Activated effector memory CD4-positive, alpha-beta T cell treated with Interleukin-2 at 50 U/mL for 16 hours (primary cell): ENCODE results near the gene ZMIZ1.

Source experiments
- DNase-seq: peaks from one replicate; pipeline ENCODE4 v3.0.0-alpha.2; 2020

The ZMIZ1 gene, protein sequence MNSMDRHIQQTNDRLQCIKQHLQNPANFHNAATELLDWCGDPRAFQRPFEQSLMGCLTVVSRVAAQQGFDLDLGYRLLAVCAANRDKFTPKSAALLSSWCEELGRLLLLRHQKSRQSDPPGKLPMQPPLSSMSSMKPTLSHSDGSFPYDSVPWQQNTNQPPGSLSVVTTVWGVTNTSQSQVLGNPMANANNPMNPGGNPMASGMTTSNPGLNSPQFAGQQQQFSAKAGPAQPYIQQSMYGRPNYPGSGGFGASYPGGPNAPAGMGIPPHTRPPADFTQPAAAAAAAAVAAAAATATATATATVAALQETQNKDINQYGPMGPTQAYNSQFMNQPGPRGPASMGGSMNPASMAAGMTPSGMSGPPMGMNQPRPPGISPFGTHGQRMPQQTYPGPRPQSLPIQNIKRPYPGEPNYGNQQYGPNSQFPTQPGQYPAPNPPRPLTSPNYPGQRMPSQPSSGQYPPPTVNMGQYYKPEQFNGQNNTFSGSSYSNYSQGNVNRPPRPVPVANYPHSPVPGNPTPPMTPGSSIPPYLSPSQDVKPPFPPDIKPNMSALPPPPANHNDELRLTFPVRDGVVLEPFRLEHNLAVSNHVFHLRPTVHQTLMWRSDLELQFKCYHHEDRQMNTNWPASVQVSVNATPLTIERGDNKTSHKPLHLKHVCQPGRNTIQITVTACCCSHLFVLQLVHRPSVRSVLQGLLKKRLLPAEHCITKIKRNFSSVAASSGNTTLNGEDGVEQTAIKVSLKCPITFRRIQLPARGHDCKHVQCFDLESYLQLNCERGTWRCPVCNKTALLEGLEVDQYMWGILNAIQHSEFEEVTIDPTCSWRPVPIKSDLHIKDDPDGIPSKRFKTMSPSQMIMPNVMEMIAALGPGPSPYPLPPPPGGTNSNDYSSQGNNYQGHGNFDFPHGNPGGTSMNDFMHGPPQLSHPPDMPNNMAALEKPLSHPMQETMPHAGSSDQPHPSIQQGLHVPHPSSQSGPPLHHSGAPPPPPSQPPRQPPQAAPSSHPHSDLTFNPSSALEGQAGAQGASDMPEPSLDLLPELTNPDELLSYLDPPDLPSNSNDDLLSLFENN

DNA sequence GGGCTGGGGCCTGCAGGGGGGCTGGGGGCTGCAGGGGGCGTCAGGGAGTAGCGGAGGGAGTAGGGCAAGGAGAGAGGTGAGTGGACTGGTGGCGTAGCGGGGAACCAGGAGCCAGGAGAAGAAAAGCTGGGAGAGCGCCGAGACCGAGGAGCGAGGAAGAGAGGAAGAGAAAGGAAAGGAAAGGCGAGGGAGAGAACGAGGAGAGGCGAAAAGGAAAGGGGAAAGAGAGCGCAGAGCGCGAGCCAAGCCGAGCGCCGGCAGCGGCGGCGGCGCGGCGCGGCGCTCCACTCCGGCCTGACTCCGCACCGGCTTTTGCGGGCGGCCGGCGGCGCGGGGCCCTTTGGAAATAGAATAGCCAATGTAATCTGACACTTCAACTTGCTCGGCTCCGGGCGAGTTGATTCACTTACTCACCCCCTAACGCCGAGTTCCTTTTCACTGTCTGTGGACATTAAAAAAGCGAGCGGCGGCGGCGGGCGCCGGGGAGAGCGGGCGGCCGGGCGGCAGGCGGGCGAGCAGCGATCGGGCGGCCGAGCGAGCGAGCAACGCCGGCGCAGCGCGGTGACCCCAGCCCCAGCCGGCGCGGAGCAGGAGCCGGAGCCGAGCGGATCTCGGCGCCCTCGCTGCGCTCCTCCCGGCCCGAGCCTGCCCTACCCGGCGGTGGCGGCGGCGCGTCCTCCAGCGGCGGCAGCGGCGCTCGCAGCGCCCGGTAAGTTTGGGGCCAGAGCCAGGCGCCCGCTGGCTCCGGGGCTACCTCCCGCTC lies at the start of gene ZMIZ1:
TSS of gene ZMIZ1 (plus strand) at position 405 of the 763 bp plus-strand sequence. CDS start 132,667 bp downstream, outside the sequence.
- peak; percentile 75 for DNase-seq

DNA sequence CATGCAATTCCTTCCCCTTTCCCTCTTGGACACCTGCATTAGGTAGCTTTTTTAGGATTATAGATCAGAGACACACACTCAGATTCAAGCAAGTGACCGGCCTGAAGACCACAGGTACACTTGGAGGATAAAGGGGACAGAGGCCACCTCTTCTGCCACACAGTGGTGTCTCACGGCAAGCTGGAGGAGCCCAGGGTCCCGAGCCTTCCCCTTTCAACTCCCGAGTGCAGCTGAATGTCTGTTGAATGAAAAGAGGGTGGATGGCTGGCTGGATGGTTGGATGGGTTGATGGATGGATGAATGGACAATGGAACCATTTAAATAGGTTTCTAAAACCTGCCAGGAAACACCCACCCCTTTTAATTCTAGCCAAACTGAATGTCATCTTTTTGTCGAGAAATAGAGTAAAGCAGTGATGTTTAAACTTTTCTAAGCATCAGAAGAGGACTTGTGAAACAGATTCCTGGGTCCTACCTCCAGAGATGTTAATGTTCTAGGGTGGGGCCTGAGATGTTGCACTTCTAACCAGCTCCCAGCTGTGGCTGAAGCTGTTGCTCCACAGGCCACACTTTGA lies 49.2 kb upstream of the ZMIZ1 start:
- no peak for DNase-seq

DNA sequence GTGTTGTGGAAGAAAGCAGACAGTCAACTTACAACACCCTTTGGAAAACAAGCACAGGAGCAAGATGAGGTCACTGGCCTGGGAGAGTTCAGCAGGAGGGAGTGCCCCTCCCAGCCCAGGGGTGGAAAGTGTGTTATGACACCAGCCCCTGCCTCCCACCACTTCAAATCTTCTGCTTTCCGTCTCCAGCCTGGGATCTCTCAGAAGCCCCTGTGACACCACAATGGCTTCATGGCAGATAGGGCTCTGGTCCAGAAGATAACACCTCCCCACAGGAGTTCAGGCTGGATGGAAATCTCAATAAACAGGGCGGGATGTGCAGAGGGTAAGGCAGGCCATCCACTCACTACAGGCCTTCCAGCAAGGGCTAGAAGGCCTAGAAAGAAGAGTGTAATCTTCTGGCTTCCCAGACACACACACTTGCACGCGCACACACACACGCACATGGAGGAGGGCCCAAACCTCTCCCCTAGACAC lies 48.7 kb upstream of the ZMIZ1 start:
- DNase-seq: no peak

DNA sequence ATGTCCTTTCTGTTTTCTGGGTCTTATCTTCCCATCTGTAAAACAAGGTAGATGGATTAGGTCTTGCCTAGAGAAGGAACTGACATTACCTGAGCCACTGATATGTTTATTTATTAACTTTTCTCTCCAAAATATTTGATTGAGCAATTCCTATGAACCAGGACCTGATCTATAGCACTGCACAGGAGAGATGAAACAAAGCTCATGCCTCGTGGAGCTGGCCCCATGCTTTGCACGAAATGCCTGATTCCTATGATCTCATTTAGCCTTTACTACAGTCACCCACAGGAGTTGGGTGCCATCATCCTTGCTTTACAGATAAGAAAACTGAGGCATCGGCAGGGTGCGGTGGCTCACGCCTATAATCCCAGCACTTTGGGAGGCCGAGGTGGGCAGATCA lies 48.2 kb upstream of the ZMIZ1 start:
- DNase-seq: no peak

DNA sequence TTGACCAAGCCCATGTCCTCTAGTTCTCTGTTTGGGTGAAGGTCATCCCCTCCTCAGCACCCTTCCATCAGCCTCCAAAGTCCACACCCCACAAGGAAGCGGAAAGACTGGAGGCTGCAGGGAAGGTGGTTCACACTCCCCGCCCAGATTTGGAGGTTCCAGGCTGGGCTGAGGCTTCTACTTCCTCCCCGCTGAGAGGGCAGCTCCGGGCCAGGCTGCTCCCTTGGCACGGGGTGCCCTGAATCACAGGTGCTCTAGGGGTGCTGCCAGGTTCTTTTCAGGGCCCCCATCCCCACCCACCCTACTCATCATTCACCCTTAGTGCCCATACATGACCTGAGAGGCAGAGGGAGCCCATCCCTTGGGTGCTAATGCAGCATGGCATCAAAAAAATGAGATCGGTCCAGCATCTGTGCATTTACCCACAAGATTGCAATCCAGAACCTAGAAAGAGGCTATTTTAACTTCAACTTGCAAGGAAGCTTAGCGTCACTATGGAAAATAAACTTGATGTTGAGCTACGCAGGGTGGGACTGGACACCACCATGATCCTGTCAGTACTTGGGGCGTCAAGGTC lies 47.3 kb upstream of the ZMIZ1 start:
- DNase-seq: no peak

DNA sequence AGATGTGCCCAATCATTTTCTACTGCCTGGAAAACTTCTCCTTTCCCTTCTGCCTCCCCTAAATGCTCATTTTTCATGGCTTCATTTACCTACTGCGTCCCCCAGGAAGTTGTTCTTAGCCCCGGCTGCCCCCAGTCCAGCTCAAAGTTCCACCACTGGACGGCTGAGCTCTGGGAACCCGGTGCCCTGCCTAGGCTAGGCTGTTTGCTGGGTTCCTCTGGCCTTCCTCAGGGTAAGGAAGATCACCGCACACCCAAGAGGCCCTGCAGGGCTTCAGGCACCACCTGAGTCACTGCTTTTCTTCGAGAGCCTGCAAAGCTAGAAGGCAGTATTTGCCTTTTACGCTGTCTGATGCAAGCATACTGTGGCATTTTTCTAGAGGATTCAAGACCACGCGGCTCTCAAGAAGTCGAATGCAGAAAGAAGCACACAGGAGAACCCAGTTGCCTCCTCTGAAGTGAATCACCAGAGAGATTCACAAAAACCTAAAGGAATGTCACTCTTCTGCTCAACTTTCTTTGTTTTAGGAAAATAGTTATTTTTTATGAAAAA lies 46.7 kb upstream of the ZMIZ1 start:
- no peak for DNase-seq

DNA sequence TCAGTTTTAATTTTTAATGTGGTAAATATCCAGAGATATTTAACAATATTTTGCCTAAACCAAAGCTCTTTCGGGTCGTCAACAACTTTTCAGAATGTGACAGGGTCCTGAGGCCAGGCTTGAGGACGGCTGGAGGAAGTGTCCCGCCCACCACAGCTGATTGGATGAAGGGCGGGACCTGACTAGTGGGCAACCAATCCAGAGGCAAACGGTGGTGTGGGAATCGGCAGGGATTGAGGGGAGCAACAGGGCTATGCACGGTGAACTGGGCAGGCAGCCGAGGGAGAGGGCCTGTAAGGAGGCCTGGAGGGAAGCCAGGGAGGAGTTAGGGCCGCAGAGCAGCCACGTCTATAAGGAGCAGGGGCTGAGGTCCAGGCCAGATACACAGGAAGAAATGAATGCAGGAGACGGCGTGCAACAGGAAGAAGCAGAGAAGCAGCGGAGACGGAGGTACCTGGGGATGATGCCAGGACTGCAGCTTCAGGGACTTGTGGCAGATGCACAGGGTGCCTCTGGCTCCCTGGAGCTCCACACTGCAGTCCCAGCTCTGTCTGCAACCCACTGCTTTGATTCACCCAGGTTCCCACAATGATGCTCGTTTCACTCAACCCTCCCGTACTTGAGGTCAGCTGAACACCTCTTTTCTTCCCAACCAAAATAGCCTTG lies 46.1 kb upstream of the ZMIZ1 start:
- no peak for DNase-seq

DNA sequence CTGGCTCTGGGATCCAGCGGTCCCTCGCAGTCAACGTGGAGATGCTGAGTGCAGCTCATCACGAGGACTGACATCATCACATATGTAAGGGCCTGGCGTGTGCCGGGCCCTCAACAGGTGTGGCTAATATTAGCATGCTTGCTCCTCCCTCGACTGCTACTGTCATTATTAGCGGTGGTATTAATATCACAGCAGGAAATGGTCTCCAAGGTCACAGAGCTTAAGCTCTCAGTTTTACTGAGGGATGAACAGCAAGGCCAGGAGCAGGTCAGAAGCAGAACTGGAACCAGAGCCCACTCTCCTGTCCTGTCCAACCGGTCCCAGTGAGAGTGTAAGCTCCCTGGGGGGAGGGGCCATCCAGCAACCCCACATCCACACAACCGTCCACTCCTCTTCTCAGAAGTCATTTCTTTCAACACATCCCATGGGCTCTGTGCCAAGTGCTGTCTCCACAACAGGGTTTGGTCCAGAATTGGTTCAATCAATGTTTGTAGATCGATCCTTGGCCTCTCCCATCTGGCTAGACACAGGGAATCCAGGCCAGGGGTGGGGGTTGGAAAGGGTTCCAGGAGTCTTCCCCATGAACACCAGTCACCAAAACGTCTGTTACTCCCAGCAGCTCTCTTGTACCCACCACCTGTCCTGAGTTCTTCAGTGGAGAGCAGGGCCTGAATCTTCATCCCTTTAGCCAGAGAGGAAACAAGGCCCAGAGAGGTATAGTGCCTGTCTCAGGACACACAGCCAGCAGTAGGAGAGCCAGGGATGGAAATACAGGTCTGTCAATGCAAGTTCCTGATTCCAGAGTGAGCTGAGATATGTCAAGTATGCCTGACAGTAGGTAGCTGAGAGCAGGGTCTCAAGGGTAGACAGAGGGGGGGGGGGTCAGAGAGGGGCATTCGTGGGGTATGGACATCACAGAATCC lies 45.3 kb upstream of the ZMIZ1 start:
- no peak for DNase-seq

DNA sequence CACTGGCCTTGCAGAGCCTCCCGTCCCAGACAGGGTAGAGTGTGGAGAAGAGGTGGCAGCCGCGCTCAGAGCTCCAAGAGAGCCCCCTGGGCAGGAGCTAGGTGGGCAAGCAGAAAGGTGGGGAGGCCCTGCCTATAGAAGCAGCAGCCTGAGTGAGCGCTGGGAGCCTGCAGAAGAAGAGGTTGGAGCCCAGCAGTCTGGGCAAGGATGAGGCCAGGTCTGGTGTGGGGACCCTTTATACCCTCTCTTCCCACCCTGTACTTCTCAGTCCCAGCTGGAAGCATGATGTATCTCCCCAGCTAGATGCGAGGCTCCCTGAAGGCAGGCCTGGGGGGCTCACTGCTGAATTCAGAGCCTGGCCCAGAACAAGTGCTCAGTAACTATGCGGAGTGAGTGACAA lies 44.5 kb upstream of the ZMIZ1 start:
- no peak for DNase-seq

DNA sequence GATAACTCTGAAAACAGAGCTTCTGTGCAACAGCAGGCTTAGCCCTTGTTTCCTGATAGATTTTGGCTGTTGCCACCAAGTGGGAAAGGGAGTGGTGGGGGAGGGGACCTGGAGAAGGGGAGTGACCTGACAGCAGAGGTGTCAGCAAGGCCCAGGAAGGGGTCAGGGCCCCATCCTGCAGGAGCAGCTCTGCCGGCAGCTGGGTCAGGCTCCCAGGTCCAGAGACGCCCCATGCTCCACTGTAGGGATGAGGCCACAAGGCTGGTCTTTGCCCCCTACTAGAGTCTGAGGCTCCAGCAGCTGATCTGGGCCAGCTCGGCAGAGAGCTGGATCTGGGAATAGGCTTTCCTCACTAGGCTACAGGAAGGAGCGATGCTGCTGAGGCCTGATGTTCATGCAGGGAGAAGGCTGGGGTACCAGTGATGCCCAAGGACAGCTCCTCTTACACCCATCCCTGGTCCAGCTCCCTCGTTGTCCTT lies 44.0 kb upstream of the ZMIZ1 start:
- no peak for DNase-seq

DNA sequence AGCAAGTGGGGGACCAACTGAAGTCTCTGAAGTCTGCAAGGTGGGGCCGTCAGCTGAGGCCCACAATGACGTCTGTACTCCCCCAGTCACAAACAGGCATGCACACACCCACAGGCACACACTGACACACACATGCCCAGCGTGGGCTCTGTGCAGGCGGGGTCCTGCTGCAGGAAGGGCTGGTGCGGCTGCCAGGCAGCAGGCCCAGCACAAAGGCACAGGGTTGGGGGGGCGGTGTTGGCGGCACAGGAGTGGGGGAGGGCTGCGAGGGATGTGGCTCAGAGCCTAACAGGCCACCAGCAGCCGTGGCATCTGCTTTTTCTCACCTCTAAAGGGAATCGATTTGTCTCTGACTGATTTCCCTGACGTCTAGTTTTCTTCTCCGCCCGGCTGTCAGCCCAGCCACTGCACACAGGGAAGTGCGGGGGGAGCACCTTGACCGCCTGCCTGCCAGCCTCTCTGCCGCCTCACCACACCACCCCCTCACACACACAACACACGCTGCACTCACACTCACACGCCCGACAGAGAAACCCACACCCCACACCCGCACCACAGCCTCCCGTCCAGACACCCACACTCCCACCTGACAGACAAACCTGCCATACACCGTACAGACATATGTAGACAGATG lies 43.5 kb upstream of the ZMIZ1 start:
- no peak for DNase-seq

DNA sequence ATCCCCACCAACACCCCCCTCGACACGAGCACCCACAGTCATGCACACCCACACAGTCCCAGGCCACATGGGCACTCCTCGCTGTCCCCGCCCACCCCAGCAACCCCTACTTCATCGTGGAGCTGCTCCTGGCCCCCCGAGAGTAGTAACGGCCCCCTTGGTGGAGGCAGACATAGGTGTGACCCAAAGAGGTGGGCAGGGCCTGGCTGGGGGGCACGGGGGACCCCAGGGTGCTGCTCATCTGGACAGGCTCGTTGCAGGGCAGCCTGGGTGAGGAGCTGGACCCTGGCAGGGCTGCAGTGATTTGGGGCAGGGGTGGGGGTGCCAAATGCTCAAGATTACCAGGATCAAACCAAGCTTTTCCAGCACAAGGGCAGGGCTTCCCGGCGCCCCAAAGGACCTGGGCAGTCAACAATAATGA lies 42.4 kb upstream of the ZMIZ1 start:
- DNase-seq: no peak

DNA sequence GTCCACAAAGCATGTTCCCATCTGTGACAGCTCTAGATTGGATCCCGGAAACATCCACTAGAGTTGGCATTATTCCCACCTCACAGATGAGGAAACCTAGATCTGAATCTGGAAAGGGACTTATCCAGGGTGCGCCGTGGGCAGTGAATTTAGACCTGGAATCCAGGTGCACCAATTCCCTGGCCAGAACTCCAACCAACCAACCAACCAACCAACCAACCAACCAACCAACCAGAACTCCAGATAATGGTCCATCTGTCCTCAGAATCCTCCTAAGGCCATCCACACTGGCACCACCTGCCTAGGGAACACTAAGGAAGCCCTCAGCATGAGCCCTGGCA lies 42.0 kb upstream of the ZMIZ1 start:
- no peak for DNase-seq

DNA sequence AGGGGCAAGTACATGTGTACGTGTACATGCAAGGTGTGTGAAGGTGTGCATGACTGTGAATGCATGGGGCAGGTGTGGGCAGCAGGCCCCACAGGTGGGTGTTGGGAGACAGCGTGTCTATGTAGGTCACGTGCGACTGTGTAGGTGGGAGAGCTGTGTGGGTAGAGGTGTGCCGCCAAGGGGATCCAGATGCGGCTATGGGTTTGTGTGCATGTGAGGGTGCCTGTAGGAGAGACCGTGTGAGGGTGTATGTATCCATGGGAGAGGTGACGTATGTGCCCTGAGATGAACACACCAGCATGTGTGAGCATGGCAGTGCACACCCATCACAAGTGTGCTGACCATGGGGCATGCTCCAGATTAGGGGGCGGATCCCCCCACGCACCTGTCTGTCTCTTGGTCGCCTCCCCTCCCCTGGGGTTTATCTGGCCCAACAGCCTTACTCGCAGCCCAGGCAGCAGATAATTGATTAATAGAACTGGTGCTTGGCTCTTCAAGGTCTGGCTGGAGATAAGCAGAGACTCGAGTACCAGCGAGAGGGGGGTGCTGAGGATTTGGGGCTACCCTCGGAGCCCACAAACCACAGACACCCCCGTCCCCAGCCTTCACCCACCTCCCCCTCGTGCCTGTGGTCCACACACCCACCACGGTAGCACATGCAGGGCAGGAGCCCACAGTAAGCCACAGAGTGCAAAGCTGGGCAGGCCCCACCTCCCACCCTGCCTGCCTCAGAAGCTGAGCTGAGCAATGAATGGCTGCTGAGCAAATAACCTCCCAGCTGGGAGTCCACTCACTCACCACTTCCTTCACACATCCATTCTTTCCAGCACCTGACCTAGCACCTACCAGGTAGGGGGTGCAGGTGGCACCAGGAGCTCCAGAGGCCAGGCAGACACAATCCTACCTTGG lies 41.4 kb upstream of the ZMIZ1 start:
- no peak for DNase-seq

DNA sequence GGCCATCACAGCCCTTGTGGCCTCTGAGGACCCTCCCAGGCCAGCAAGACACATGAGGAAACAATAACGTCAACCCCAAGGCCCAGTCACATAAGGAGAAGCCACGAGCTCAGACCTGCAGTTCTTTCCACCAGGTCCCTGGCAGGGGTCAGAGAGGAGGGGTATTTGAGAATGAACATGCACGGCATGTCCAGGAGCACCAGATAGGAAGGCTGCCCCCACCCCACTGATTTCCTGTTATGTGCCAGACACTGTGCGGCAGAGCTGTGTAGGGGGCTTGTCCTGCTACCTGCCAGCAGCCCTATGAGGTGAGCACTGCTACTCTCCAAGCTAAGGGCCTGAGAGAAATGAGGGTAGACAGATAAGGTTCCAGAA lies 40.7 kb upstream of the ZMIZ1 start:
- DNase-seq: no peak

DNA sequence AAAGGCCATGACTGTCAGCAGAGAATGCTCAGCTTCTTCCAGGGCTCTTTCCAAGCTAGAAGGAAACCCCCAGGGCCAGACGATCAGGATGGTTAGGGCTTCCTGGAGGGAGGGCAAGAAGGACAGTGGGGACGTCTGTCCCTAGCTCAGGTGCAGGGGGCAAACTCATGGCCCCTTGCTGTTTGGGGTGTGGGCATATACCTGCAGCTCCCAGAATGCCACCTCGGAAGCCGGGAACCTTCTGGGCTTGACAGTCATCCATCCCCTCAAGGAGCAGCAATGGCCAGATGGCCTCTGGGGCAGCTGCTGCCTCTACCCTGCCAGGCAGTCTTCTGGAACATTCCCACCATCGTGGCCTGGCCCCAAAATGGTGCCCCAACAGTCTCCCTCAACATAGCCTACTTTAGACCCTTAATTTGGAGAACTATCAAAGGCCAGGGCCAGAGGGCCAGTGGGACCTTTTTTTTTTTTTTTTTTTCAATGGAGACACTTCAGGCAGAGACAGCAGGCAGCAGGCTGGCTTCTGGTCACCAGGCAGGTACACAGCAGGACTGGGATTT lies 40.2 kb upstream of the ZMIZ1 start:
- no peak for DNase-seq

DNA sequence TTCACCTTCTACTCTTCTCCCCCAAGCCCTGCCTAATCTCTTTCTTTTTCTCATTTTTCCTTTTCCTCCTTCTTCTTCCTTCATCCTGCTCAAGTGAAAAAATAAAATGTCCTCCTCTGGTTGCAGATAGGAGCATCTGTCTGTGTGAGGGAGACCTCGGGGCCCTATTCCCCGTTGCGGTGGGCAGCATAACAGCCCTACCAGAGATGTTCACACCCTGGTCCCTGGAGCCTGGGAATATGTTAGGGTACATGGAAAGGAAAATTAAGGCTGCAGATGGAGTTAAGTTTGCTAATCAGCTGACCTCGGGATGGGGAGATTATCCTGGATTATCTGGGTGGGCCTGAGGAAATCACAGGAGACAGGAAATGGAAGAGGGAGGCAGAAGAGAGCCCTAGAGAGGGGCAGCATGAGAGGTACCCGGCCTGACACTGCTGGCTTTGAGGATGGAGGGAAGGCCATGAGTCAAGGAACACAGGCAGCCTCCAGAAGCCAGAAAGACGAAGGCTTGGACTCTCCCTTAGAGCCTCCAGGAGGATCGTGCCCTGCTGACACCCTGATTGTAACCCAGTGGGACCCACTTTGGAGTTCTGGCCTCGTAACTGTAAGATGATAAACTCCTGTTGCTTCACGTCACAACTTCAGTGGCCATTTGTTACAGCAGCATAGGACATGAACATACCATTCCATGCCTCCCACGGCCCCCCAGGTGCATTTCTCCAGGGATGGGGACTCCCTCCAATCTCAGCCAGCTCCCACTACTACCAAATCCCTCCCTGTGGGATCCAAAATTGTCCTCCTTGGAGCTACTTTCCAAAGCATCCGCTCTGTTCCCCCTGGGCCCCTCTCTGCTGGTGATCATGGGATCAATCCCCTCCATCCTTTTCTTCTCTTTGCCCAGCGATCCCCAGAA lies 39.0 kb upstream of the ZMIZ1 start:
- DNase-seq: no peak
